NCI-H2227 (cell line): ENCODE data around the gene NMT2.
"Not testable (repeated sequence)": the region's sequence is repeated elsewhere in the genome, so short reads cannot be mapped to it uniquely, and the experiment has no call there.

Experiments used
- DNase-seq: peaks from one replicate; lab custom pipeline; 2025; ENCODE audit not compliant: unreplicated experiment; lab: John Stamatoyannopoulos, UW

NMT2 gene

GRCh38 chr10:15168291-15168785 lies at the start of gene NMT2:
NMT2 (minus strand) TSS chr10:15168693; CDS start chr10:15168612, 81 bp downstream.
- DNase-seq = peak; percentile 91

GRCh38 chr10:15216700-15217099 lies 48.2 kb upstream of the NMT2 start:
- no peak for DNase-seq

GRCh38 chr10:15214237-15214636 lies 45.7 kb upstream of the NMT2 start:
- no peak for DNase-seq

- DNase-seq = no peak
Observed at GRCh38 chr10:15213461-15213861, 45.0 kb upstream of the NMT2 start.

GRCh38 chr10:15211464-15211979 lies 43.0 kb upstream of the NMT2 start:
- no peak for DNase-seq

- DNase-seq = no peak
Observed at GRCh38 chr10:15210521-15210920, 42.0 kb upstream of the NMT2 start.

GRCh38 chr10:15209827-15210509 lies 41.5 kb upstream of the NMT2 start:
- peak; percentile 78 for DNase-seq

- no peak for DNase-seq
Observed at GRCh38 chr10:15208221-15208620, 39.7 kb upstream of the NMT2 start.

- not testable (repeated sequence) for DNase-seq
Observed at GRCh38 chr10:15207410-15207809, 38.9 kb upstream of the NMT2 start.

- no peak for DNase-seq
Observed at GRCh38 chr10:15202639-15203038, 34.1 kb upstream of the NMT2 start.

- not testable (repeated sequence) for DNase-seq
Observed at GRCh38 chr10:15202301-15202621, 33.8 kb upstream of the NMT2 start.

- DNase-seq = no peak
Observed at GRCh38 chr10:15201589-15202300, 33.3 kb upstream of the NMT2 start.

- no peak for DNase-seq
Observed at GRCh38 chr10:15200626-15201025, 32.1 kb upstream of the NMT2 start.

- DNase-seq = no peak
Observed at GRCh38 chr10:15197911-15198310, 29.4 kb upstream of the NMT2 start.

- no peak for DNase-seq
Observed at GRCh38 chr10:15197276-15197675, 28.8 kb upstream of the NMT2 start.

- peak; percentile 75 for DNase-seq
Observed at GRCh38 chr10:15196021-15196834, 27.7 kb upstream of the NMT2 start.

- DNase-seq = no peak
Observed at GRCh38 chr10:15189133-15189885, 20.8 kb upstream of the NMT2 start.

GRCh38 chr10:15188603-15189002 lies 20.1 kb upstream of the NMT2 start:
- DNase-seq = no peak

- DNase-seq = no peak
Observed at GRCh38 chr10:15183689-15184481, 15.4 kb upstream of the NMT2 start.
